GM21717 (cell line): ENCODE results near the gene OLFML3.
"Not testable (repeated sequence)": the region's sequence is repeated elsewhere in the genome, so short reads cannot be mapped to it uniquely, and the experiment has no call there.

Experiments used
- ATAC-seq: cut with Tn5 transposase; IDR thresholded peaks from one replicate; pipeline ENCODE4 v1.9.1; 2021; ENCODE audit warnings: mild to moderate bottlenecking, moderate library complexity; ENCODE audit not compliant: unreplicated experiment

The OLFML3 gene

GRCh38 chr1:113990961-113991360, 11.7 kb downstream of the OLFML3 start:
- ATAC-seq = no peak

GRCh38 chr1:113991467-113991997, 12.3 kb downstream of the OLFML3 start:
- ATAC-seq = no peak

GRCh38 chr1:113993072-113993471, 13.8 kb downstream of the OLFML3 start:
- no peak for ATAC-seq

- no peak for ATAC-seq
Observed at GRCh38 chr1:113993766-113994165, 14.5 kb downstream of the OLFML3 start.

GRCh38 chr1:113995382-113995781, 16.1 kb downstream of the OLFML3 start:
- ATAC-seq = no peak

- no peak for ATAC-seq
Observed at GRCh38 chr1:113998361-113998760, 19.1 kb downstream of the OLFML3 start.

GRCh38 chr1:113999233-113999632, 20.0 kb downstream of the OLFML3 start:
- ATAC-seq = no peak

- no peak for ATAC-seq
Observed at GRCh38 chr1:113999799-114000198, 20.5 kb downstream of the OLFML3 start.

- ATAC-seq = no peak
Observed at GRCh38 chr1:114000406-114000805, 21.1 kb downstream of the OLFML3 start.

GRCh38 chr1:114002492-114003239, 23.4 kb downstream of the OLFML3 start:
- ATAC-seq = no peak

- ATAC-seq = no peak
Observed at GRCh38 chr1:114003431-114003830, 24.2 kb downstream of the OLFML3 start.

- not testable (repeated sequence) for ATAC-seq
Observed at GRCh38 chr1:114006825-114007224, 27.6 kb downstream of the OLFML3 start.

GRCh38 chr1:114008480-114008941, 29.2 kb downstream of the OLFML3 start:
- ATAC-seq = no peak

- ATAC-seq = no peak
Observed at GRCh38 chr1:114008993-114009392, 29.7 kb downstream of the OLFML3 start.

- no peak for ATAC-seq
Observed at GRCh38 chr1:114009393-114009792, 30.1 kb downstream of the OLFML3 start.

GRCh38 chr1:114010433-114011184, 31.3 kb downstream of the OLFML3 start:
- no peak for ATAC-seq

- ATAC-seq = no peak
Observed at GRCh38 chr1:114011796-114012195, 32.5 kb downstream of the OLFML3 start.

- no peak for ATAC-seq
Observed at GRCh38 chr1:114015075-114015474, 35.8 kb downstream of the OLFML3 start.

- ATAC-seq = not testable (repeated sequence)
Observed at GRCh38 chr1:114019724-114020123, 40.5 kb downstream of the OLFML3 start.

- ATAC-seq = no peak
Observed at GRCh38 chr1:114021665-114022099, 42.4 kb downstream of the OLFML3 start.

- ATAC-seq = no peak
Observed at GRCh38 chr1:114022877-114023276, 43.6 kb downstream of the OLFML3 start.

GRCh38 chr1:114023377-114023776, 44.1 kb downstream of the OLFML3 start:
- no peak for ATAC-seq
